ENCODE results near the gene ADCY5. TPM values are rescaled to one million over a fixed set of nuclear protein-coding genes. Genes with fewer than 3 reads are reported as not detected.

Gene ADCY5
- total RNA-seq, 1 experiment from 2014 or later = 0.24 TPM

GRCh38 chr3:123387532-123387931 lies 61.4 kb downstream of the ADCY5 start:
- TF ChIP-seq EZH2 (IDR thresholded peaks at IDR 0.05; ENCODE audit: low read depth) (no peak), CTCF (conservative IDR thresholded peaks at IDR 0.05) (no peak)
- DNase-seq = no peak
- no peaks in the 10 kb centered on the region for H4K20me1 ChIP-seq (ENCODE audit: insufficient read depth)
- BruUV-seq (replicated peaks) = no TSS peak
- intact Hi-C loops (cut with micrococcal nuclease; ENCODE audit: unreplicated experiment) = no loop called here
- no peak overlapping the region for H2AFZ ChIP-seq
- POLR2A ChIA-PET (ENCODE audit: unreplicated experiment) = no interaction called here
- H3K27ac ChIP-seq = no peak overlapping the region
- H3K9me3 ChIP-seq (ENCODE audit: insufficient read depth, low read depth) = no peaks in the 10 kb centered on the region
- H3F3A ChIP-seq (ENCODE audit: insufficient read depth, low read depth) = peaks cover 20% of the 10 kb centered on the region; the same call in 1 of the 2 replicates
- H3K4me3 ChIP-seq = no peak overlapping the region
- no peaks in the 10 kb centered on the region for H3K9me2 ChIP-seq (ENCODE audit: insufficient read depth)
- peaks cover 15% of the 10 kb centered on the region; the same call in 1 of the 2 replicates for H3K79me2 ChIP-seq (ENCODE audit: low read depth)
- H3K27me3 ChIP-seq (ENCODE audit: insufficient read depth, low read depth) = no peaks in the 10 kb centered on the region
- CTCF ChIA-PET = no interaction called here
- no peak overlapping the region for H3K4me2 ChIP-seq
- H3K36me3 ChIP-seq (ENCODE audit: low read depth) = no peaks in the 10 kb centered on the region
- peaks cover 36% of the 10 kb centered on the region for H3K4me1 ChIP-seq (replicated peaks; ENCODE audit: insufficient read depth)

- Histone ChIP-seq H3K36me3 (ENCODE audit: low read depth) (no peaks in the 10 kb centered on the region), H3K27me3 (ENCODE audit: insufficient read depth, low read depth) (no peaks in the 10 kb centered on the region), H3K4me1 (replicated peaks; ENCODE audit: insufficient read depth) (peaks cover 41% of the 10 kb centered on the region), H3K4me3 (peak overlapping the region; percentile 58; the same call in 1 of the 2 replicates), H4K20me1 (ENCODE audit: insufficient read depth) (no peaks in the 10 kb centered on the region), H2AFZ (peak overlapping the region; percentile 66; the same call in 1 of the 2 replicates), H3F3A (ENCODE audit: insufficient read depth, low read depth) (peaks cover 20% of the 10 kb centered on the region; the same call in 1 of the 2 replicates), H3K9me3 (ENCODE audit: insufficient read depth, low read depth) (no peaks in the 10 kb centered on the region), H3K9me2 (ENCODE audit: insufficient read depth) (no peaks in the 10 kb centered on the region), H3K79me2 (ENCODE audit: low read depth) (peaks cover 25% of the 10 kb centered on the region), H3K27ac (peak overlapping the region; percentile 89), H3K4me2 (peak overlapping the region; percentile 84)
- POLR2A ChIA-PET (ENCODE audit: unreplicated experiment) = no interaction called here
- DNase-seq = no peak
- intact Hi-C loops (cut with micrococcal nuclease; ENCODE audit: unreplicated experiment) = no loop called here
- no TSS peak for BruUV-seq (replicated peaks)
- TF ChIP-seq EZH2 (IDR thresholded peaks at IDR 0.05; ENCODE audit: low read depth) = no peak
- CTCF ChIA-PET = no interaction called here
Measured at GRCh38 chr3:123386477-123387040, 62.3 kb downstream of the ADCY5 start.

GRCh38 chr3:123385981-123386380 lies 62.9 kb downstream of the ADCY5 start:
- H3K27me3 ChIP-seq (ENCODE audit: insufficient read depth, low read depth) = no peaks in the 10 kb centered on the region

More at GRCh38 chr3:123385981-123386380, 62.9 kb downstream of the ADCY5 start:
- no peaks in the 10 kb centered on the region for H3K9me2 ChIP-seq (ENCODE audit: insufficient read depth)
- H3K27ac ChIP-seq = peak overlapping the region; percentile 89
- peak overlapping the region; percentile 84 for H3K4me2 ChIP-seq
- H2AFZ ChIP-seq = peak overlapping the region; percentile 66
- ChIA-PET POLR2A (ENCODE audit: unreplicated experiment) (no interaction called here), CTCF (interaction anchor here (0.6 kb wide), 1 partner anchor 22 kb away, joined by 5 read pairs; no protein-coding TSS in a partner anchor)
- no peaks in the 10 kb centered on the region for H4K20me1 ChIP-seq (ENCODE audit: insufficient read depth)
- H3K36me3 ChIP-seq (ENCODE audit: low read depth) = no peaks in the 10 kb centered on the region
- peak overlapping the region; percentile 58 for H3K4me3 ChIP-seq
- TF ChIP-seq EZH2 (IDR thresholded peaks at IDR 0.05; ENCODE audit: low read depth) (no peak), CTCF (conservative IDR thresholded peaks at IDR 0.05) (no peak)
- peaks cover 29% of the 10 kb centered on the region for H3K79me2 ChIP-seq (ENCODE audit: low read depth)
- peaks cover 41% of the 10 kb centered on the region for H3K4me1 ChIP-seq (replicated peaks; ENCODE audit: insufficient read depth)
- intact Hi-C loops (cut with micrococcal nuclease; ENCODE audit: unreplicated experiment) = no loop called here
- peak; percentile 55 to 66 for DNase-seq
- H3F3A ChIP-seq (ENCODE audit: insufficient read depth, low read depth) = peaks cover 20% of the 10 kb centered on the region; the same call in 1 of the 2 replicates
- no peaks in the 10 kb centered on the region for H3K9me3 ChIP-seq (ENCODE audit: insufficient read depth, low read depth)
- no TSS peak for BruUV-seq (replicated peaks)
